HUDEP-2 (cell line): ENCODE measurements around the gene PPP1R12B.
"Not testable (repeated sequence)": the region's sequence is repeated elsewhere in the genome, so short reads cannot be mapped to it uniquely, and the experiment has no call there.

ENCODE experiments used
- DNase-seq, 76 experiments: peaks; one replicate each; lab custom pipeline; 2025; ENCODE audit not compliant: unreplicated experiment in 76 of 76; lab: John Stamatoyannopoulos, UW

The PPP1R12B gene

GRCh38 chr1:202575918-202576653 lies 227.6 kb downstream of the PPP1R12B start:
- no peak for DNase-seq

- no peak for DNase-seq
These were observed 228.3 kb downstream of the PPP1R12B start for GRCh38 chr1:202576816-202577215.

GRCh38 chr1:202577381-202577780 lies 228.9 kb downstream of the PPP1R12B start:
- peak in 15 of 76 experiments; percentile 4 to 60 (median 15) for DNase-seq

- DNase-seq: no peak
These were observed 229.6 kb downstream of the PPP1R12B start for GRCh38 chr1:202578001-202578504.

DNA sequence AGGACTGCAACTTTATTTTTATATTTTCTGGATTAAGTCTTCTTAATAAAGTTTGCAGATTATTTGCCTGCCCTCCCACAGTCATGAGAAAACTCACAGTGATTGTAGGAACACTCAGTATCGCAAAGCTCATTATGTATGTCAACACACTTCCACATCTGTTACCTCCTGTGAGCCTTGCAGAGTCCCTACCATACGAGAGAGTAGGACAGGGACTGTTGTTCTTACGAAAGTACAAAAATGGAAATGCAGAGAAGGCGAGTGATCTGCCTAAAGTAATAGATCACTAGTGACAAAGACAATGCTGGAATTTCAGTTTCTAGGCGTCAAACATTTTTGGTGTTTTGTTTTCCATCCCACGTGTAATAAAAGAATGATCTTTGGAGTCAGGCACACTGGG lies 230.1 kb downstream of the PPP1R12B start:
- no peak for DNase-seq

DNA sequence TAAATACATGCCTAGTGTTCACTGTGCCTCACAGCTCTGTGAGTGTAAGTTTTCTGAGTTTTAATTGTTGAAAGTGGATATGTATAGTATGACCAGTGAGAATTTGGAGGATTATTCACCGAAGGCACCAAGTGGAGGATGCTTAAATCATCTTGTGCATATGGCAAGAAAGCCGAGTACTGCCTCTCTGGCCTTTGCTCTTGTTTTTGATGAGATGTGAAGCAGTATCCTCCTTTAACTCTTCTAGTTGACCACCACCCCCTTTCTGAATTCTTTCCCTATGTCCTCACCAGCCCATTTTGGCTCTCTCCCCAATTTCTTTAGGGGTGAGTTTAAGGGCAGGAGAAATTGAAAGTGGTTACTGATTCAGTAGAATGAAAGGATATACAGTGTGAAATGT lies 231.3 kb downstream of the PPP1R12B start:
- no peak for DNase-seq

- DNase-seq: no peak
These were observed 232.1 kb downstream of the PPP1R12B start for GRCh38 chr1:202580619-202581018.

GRCh38 chr1:202582350-202582749 lies 233.9 kb downstream of the PPP1R12B start:
- not testable (repeated sequence) for DNase-seq

DNA sequence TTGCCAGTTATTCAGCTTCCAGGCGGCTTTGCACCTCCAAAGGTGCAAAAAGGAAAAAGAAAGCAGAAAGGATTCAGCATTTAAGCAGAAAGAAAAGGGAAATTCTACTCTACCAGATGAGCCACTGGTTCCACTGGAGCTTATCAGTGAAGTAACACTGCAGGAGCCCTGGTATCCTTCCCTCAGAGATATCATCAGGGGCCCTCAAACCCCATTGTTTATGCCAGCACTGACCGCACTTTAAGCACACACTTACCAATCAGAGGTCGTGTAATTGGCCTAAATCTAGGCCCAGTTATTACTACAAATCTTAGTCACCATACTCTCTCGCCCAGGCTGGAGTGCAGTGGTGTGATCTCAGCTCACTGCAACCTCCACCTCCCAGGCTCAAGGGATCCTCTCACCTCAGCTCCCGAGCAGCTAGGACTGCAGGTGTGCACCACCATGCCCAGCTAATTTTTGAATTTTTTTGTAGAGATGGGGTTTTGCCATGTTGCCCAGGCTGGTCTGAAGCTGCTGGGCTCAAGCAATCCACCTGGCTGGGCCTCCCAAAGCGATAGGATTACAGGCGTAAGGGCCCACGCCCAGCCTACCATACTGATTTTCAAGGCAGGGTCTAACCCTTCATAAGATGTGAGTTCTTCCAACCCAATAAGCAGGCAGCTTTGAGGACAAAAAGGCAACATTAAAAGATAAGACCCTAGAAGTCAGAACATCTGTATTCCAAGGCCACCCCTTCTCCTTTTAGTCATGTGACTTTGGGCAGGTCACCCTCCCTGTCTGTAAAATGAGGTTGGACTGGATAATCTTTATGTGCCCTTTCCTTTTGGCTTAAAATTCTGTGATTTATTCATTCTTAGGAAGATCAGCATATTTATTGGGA lies 236.4 kb downstream of the PPP1R12B start:
- peak in 28 of 76 experiments; percentile 1 to 55 (median 20) for DNase-seq

GRCh38 chr1:202585590-202585933 lies 237.1 kb downstream of the PPP1R12B start:
- DNase-seq: no peak

- DNase-seq: no peak
These were observed 237.7 kb downstream of the PPP1R12B start for GRCh38 chr1:202586018-202586821.

- DNase-seq: no peak
These were observed 238.4 kb downstream of the PPP1R12B start for GRCh38 chr1:202586871-202587270.

GRCh38 chr1:202587859-202588485 lies 239.5 kb downstream of the PPP1R12B start:
- no peak for DNase-seq

DNA sequence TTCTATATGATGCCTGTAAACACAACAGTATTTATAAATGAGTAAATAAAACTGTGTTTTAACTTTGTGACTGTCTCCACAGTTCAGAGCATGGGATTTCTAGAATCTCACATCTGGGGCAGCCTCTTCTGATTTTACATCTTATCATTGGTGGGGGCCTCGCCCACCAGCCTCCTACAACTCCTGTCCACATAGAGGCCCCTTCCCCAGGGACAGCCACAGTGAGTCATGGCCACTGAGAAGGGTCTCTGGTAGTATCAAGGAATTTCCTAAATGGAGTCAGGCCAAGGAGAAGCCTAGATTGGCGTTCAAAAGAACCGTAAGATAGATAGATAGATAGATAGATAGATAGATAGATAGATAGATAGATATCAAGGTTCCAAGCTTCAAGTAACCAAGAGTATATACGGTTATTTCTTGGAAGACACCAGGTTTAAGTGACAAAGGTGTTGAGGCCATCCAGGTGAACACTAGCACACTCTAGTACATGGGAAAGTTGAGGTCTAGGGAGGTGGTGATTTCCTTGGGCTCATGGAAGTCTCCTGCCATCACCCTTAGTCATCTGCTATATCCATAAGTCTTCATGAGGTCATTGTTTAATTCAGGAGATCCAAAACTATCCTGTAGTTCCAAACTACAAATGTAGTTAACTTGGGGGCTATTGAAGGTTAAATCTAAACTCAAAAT lies 240.1 kb downstream of the PPP1R12B start:
- no peak for DNase-seq

- DNase-seq: no peak
These were observed 240.9 kb downstream of the PPP1R12B start for GRCh38 chr1:202589190-202589930.

DNA sequence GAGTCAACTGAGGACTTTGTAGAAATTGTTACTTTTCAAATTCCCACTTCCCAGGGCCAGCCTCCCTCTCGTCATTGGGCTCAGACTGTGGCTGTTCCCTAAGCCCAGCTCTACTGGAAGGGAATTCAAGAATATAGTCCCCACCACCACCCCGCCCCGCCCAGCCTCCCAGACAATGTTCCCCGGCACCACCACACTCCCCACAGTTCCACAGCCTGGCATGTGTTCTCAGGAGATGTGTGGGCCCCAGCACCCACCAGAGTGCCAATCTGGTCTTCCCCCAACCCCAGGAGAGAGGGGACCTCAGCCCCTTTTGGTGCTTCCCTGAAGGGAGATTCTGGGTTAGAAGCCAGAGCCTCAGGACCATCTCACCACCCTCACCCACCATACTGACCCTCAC lies 241.6 kb downstream of the PPP1R12B start:
- DNase-seq: no peak

- no peak for DNase-seq
These were observed 242.5 kb downstream of the PPP1R12B start for GRCh38 chr1:202590975-202591411.

DNA sequence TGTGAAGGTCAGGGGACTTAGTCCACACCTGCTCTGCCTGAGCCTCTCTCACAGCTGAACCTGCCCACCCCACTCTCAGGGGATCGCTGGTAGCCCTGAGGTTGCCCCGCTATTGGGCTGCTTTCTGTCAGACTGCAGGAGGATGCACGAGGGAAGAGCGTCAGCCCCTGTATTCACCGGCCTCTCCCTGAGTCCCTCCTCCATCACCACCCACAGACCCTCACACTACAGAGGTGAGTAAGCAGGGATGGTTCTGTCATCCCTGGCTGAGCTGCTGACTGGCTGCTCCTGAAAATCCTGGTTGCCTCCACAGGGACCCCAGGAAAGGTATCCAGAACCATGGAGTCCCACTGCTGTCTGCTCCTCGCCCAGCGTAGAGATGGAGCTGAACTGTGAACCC lies 243.0 kb downstream of the PPP1R12B start:
- DNase-seq: no peak

- DNase-seq: no peak
These were observed 243.6 kb downstream of the PPP1R12B start for GRCh38 chr1:202592146-202592545.
